HEK293 (cell line): ENCODE results near the gene ARHGAP26.
A peak's percentile ranks its signal among the peaks of the same experiment; 100 is the strongest.

Source experiments
- FEZF1 ChIP-seq: fragments of 450-650 bp; formaldehyde crosslinking; IDR thresholded peaks from 2 replicates; pipeline ENCODE4 v1.5.1; 2016; ENCODE audit warnings: missing biosample characterization, missing genetic modification characterization
- IKZF3 ChIP-seq: fragments of 450-650 bp; IDR thresholded peaks from 2 replicates; pipeline ENCODE4 v1.5.0; 2018; ENCODE audit warnings: missing biosample characterization, mild to moderate bottlenecking, missing genetic modification characterization, moderate library complexity
- PRDM2 ChIP-seq: fragments of 450-650 bp; formaldehyde crosslinking; IDR thresholded peaks from 2 replicates; pipeline ENCODE4 v1.5.1; 2016; ENCODE audit warnings: missing biosample characterization, missing genetic modification characterization, borderline replicate concordance
- SCRT1 ChIP-seq: fragments of 450-650 bp; formaldehyde crosslinking; IDR thresholded peaks from 2 replicates; pipeline ENCODE4 v1.5.1; 2016; ENCODE audit warnings: missing biosample characterization, missing genetic modification characterization, borderline replicate concordance
- SETDB1 ChIP-seq: IDR thresholded peaks from one replicate; pipeline ENCODE4 v1.6.1; 2017; ENCODE audit warnings: mild to moderate bottlenecking, low read length, moderate library complexity, mixed read lengths; ENCODE audit not compliant: insufficient read length
- TRIM28 ChIP-seq: IDR thresholded peaks from 2 replicates; pipeline ENCODE4 v1.6.1; 2011; ENCODE audit warnings: low read length, control low read depth, borderline replicate concordance
- ZBTB11 ChIP-seq: fragments of 450-650 bp; formaldehyde crosslinking; conservative IDR thresholded peaks from 2 replicates; pipeline ENCODE4 v1.5.1; 2016; ENCODE audit warnings: low read depth, missing biosample characterization, missing genetic modification characterization
- ZBTB6 ChIP-seq: fragments of 450-650 bp; formaldehyde crosslinking; IDR thresholded peaks from 2 replicates; pipeline ENCODE4 v1.5.1; 2017; ENCODE audit warnings: missing biosample characterization, missing genetic modification characterization
- ZFP41 ChIP-seq: fragments of 450-650 bp; formaldehyde crosslinking; IDR thresholded peaks from 2 replicates; pipeline ENCODE4 v1.5.1; 2016; ENCODE audit warnings: missing biosample characterization, missing genetic modification characterization, borderline replicate concordance
- ZNF10 ChIP-seq: fragments of 450-650 bp; formaldehyde crosslinking; IDR thresholded peaks from 2 replicates; pipeline ENCODE4 v1.5.1; 2017; ENCODE audit warnings: missing biosample characterization, missing genetic modification characterization
- ZNF112 ChIP-seq: fragments of 450-650 bp; formaldehyde crosslinking; IDR thresholded peaks from 2 replicates; pipeline ENCODE4 v1.5.0; 2017; ENCODE audit warnings: missing biosample characterization, missing genetic modification characterization
- ZNF138 ChIP-seq: fragments of 450-650 bp; formaldehyde crosslinking; IDR thresholded peaks from 2 replicates; pipeline ENCODE4 v1.5.1; 2016; ENCODE audit warnings: missing biosample characterization, missing genetic modification characterization, borderline replicate concordance
- ZNF146 ChIP-seq: fragments of 450-650 bp; formaldehyde crosslinking; IDR thresholded peaks from 2 replicates; pipeline ENCODE4 v1.5.1; 2016; ENCODE audit warnings: missing biosample characterization, missing genetic modification characterization
- ZNF2 ChIP-seq: fragments of 450-650 bp; formaldehyde crosslinking; IDR thresholded peaks from 2 replicates; pipeline ENCODE4 v1.5.1; 2016; ENCODE audit warnings: missing biosample characterization, missing genetic modification characterization
- ZNF248 ChIP-seq: fragments of 450-650 bp; formaldehyde crosslinking; IDR thresholded peaks from 2 replicates; pipeline ENCODE4 v1.5.1; 2017; ENCODE audit warnings: missing biosample characterization, missing genetic modification characterization
- ZNF394 ChIP-seq: fragments of 450-650 bp; formaldehyde crosslinking; IDR thresholded peaks from 2 replicates; pipeline ENCODE4 v1.5.1; 2016; ENCODE audit warnings: missing biosample characterization, missing genetic modification characterization, mild to moderate bottlenecking, moderate library complexity, borderline replicate concordance
- ZNF501 ChIP-seq: fragments of 450-650 bp; formaldehyde crosslinking; IDR thresholded peaks from 2 replicates; pipeline ENCODE4 v1.5.1; 2016; ENCODE audit warnings: missing biosample characterization, missing genetic modification characterization
- ZNF561 ChIP-seq: fragments of 450-650 bp; IDR thresholded peaks from 2 replicates; pipeline ENCODE4 v1.5.1; 2018; ENCODE audit warnings: missing biosample characterization, missing genetic modification characterization, borderline replicate concordance
- ZNF654 ChIP-seq: fragments of 450-650 bp; formaldehyde crosslinking; IDR thresholded peaks from 2 replicates; pipeline ENCODE4 v1.5.1; 2016; ENCODE audit warnings: low read depth, missing biosample characterization, missing genetic modification characterization
- ZNF660 ChIP-seq: fragments of 450-650 bp; IDR thresholded peaks from 2 replicates; pipeline ENCODE4 v1.5.1; 2018; ENCODE audit warnings: missing biosample characterization, mild to moderate bottlenecking, missing genetic modification characterization
- ZNF677 ChIP-seq: fragments of 450-650 bp; IDR thresholded peaks from 2 replicates; pipeline ENCODE4 v1.5.0; 2018; ENCODE audit warnings: missing biosample characterization, mild to moderate bottlenecking, missing genetic modification characterization, moderate library complexity
- ZNF837 ChIP-seq: fragments of 450-650 bp; formaldehyde crosslinking; IDR thresholded peaks from 2 replicates; pipeline ENCODE4 v1.5.1; 2016; ENCODE audit warnings: missing biosample characterization, missing genetic modification characterization
- ZNF843 ChIP-seq: fragments of 450-650 bp; formaldehyde crosslinking; IDR thresholded peaks from 2 replicates; pipeline ENCODE4 v1.5.1; 2016; ENCODE audit warnings: missing biosample characterization, missing genetic modification characterization
- ZXDB ChIP-seq: fragments of 450-650 bp; formaldehyde crosslinking; IDR thresholded peaks from 2 replicates; pipeline ENCODE4 v1.5.1; 2016; ENCODE audit warnings: missing biosample characterization, missing genetic modification characterization
- TF ChIP-seq, protein P1 (sequence below): fragments of 450-650 bp; formaldehyde crosslinking; IDR thresholded peaks from 2 replicates; pipeline ENCODE4 v1.5.1; 2016; ENCODE audit warnings: missing biosample characterization, missing genetic modification characterization, low read depth
- TF ChIP-seq, protein P2 (sequence below): fragments of 450-650 bp; formaldehyde crosslinking; IDR thresholded peaks from 2 replicates; pipeline ENCODE4 v1.5.1; 2016; ENCODE audit warnings: missing biosample characterization, missing genetic modification characterization

The ARHGAP26 gene

GRCh38 chr5:143014017-143014651, 244.0 kb downstream of the ARHGAP26 start (continued):
- TF ChIP-seq, protein P1, sequence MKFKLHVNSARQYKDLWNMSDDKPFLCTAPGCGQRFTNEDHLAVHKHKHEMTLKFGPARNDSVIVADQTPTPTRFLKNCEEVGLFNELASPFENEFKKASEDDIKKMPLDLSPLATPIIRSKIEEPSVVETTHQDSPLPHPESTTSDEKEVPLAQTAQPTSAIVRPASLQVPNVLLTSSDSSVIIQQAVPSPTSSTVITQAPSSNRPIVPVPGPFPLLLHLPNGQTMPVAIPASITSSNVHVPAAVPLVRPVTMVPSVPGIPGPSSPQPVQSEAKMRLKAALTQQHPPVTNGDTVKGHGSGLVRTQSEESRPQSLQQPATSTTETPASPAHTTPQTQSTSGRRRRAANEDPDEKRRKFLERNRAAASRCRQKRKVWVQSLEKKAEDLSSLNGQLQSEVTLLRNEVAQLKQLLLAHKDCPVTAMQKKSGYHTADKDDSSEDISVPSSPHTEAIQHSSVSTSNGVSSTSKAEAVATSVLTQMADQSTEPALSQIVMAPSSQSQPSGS (tag by site-specific recombination) = no peak
- TF ChIP-seq, protein P2, sequence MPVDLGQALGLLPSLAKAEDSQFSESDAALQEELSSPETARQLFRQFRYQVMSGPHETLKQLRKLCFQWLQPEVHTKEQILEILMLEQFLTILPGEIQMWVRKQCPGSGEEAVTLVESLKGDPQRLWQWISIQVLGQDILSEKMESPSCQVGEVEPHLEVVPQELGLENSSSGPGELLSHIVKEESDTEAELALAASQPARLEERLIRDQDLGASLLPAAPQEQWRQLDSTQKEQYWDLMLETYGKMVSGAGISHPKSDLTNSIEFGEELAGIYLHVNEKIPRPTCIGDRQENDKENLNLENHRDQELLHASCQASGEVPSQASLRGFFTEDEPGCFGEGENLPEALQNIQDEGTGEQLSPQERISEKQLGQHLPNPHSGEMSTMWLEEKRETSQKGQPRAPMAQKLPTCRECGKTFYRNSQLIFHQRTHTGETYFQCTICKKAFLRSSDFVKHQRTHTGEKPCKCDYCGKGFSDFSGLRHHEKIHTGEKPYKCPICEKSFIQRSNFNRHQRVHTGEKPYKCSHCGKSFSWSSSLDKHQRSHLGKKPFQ (tag by site-specific recombination) = 0 out of 2 replicates have a peak, but pooled peaks have one; percentile 19
- no peak for TF ChIP-seq ZNF146
- TF ChIP-seq SCRT1 = no peak
- TF ChIP-seq SETDB1 = no peak
- no peak for TF ChIP-seq ZNF837
- TF ChIP-seq ZNF112 (tag by site-specific recombination) = no peak
- TF ChIP-seq ZNF394 = no peak
- TF ChIP-seq ZNF843 (tag by site-specific recombination) = 0 out of 2 replicates have a peak, but pooled peaks have one; percentile 22
- no peak for TF ChIP-seq ZNF677 (tag by site-specific recombination)
- TF ChIP-seq ZXDB (tag by site-specific recombination) = no peak
- TF ChIP-seq ZNF501 (tag by site-specific recombination) = peak; percentile 56; the same call in 1 of the 2 replicates
- no peak for TF ChIP-seq PRDM2 (tag by site-specific recombination)
- no peak for TF ChIP-seq ZNF10
- no peak for TF ChIP-seq ZNF138 (tag by site-specific recombination)
- 0 out of 2 replicates have a peak, but pooled peaks have one; percentile 49 for TF ChIP-seq TRIM28
- TF ChIP-seq ZBTB11 (tag by site-specific recombination) = no peak
- TF ChIP-seq ZNF248 = no peak
- peak; percentile 69 for TF ChIP-seq ZBTB6 (tag by site-specific recombination)
- TF ChIP-seq ZNF654 (tag by site-specific recombination) = peak; percentile 65
- TF ChIP-seq ZFP41 (tag by site-specific recombination) = no peak
- TF ChIP-seq ZNF561 (tag by site-specific recombination) = peak; percentile 38; the same call in 1 of the 2 replicates
- peak; percentile 50; the same call in 1 of the 2 replicates for TF ChIP-seq IKZF3 (tag by site-specific recombination)
- peak; percentile 84 for TF ChIP-seq ZNF660 (tag by site-specific recombination)
- TF ChIP-seq FEZF1 = no peak
- TF ChIP-seq ZNF2 (tag by site-specific recombination) = peak; percentile 100
